ENCODE results near the gene ZDHHC8.

DNA sequence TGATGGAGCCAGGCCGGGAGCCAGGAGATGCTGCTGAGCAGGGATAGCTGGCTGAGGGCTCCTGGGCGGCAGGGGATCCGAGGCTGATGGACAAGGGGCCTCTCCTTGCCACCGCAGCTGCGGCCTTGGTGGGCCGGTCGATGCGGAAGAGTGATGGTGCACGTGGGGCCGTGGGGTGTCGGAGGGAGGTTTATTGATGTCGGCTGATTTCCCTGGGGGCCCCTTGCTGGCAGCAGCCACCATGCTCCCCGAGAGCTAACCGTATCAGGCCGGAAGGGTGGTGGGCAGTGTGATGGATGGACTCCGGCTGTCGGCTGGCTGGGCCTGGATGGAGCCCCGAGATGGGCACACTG, 50.3 kb downstream of the ZDHHC8 start:
- TF ChIP-seq EZH2 (IDR thresholded peaks at IDR 0.05; ENCODE audit: insufficient read depth, poor library complexity, severe bottlenecking) (no peak), EZH2phosphoT487 (IDR thresholded peaks at IDR 0.05; ENCODE audit: insufficient read depth, low read depth) (no peak)
